Measurements from ENCODE around the gene MBOAT7. TPM values are rescaled to one million over a fixed set of nuclear protein-coding genes. Genes with fewer than 3 reads are reported as not detected.
A peak's percentile ranks its signal among the peaks of the same experiment; 100 is the strongest.

The MBOAT7 gene
- total and polyA plus RNA-seq, 8 donors = 18.8 to 47.2 (median 30.1) TPM

GRCh38 chr19:54152267-54152666 lies 37.1 kb downstream of the MBOAT7 start:
- FAIRE-seq = no peak
- H3K4me3 ChIP-seq = no peak overlapping the region
- H3K4me1 ChIP-seq = no peaks in the 10 kb centered on the region
- TF ChIP-seq, protein P1, sequence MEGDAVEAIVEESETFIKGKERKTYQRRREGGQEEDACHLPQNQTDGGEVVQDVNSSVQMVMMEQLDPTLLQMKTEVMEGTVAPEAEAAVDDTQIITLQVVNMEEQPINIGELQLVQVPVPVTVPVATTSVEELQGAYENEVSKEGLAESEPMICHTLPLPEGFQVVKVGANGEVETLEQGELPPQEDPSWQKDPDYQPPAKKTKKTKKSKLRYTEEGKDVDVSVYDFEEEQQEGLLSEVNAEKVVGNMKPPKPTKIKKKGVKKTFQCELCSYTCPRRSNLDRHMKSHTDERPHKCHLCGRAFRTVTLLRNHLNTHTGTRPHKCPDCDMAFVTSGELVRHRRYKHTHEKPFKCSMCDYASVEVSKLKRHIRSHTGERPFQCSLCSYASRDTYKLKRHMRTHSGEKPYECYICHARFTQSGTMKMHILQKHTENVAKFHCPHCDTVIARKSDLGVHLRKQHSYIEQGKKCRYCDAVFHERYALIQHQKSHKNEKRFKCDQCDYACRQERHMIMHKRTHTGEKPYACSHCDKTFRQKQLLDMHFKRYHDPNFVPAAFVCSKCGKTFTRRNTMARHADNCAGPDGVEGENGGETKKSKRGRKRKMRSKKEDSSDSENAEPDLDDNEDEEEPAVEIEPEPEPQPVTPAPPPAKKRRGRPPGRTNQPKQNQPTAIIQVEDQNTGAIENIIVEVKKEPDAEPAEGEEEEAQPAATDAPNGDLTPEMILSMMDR (IDR thresholded peaks at IDR 0.05) = no peak
- H3K27ac ChIP-seq = no peak overlapping the region
- no peaks in the 10 kb centered on the region for H3K27me3 ChIP-seq
- no peak for DNase-seq
- 87 to 90% methylated on average over 12 of the region's 12 CpGs for WGBS, 2 donors
- no peak for ATAC-seq
- H3K9me3 ChIP-seq = no peaks in the 10 kb centered on the region
- peaks cover 8 to 78% (median 49%) of the 10 kb centered on the region in 3 donors for H3K36me3 ChIP-seq
- intact Hi-C loops (cut with DNase I) = no loop called here

DNA sequence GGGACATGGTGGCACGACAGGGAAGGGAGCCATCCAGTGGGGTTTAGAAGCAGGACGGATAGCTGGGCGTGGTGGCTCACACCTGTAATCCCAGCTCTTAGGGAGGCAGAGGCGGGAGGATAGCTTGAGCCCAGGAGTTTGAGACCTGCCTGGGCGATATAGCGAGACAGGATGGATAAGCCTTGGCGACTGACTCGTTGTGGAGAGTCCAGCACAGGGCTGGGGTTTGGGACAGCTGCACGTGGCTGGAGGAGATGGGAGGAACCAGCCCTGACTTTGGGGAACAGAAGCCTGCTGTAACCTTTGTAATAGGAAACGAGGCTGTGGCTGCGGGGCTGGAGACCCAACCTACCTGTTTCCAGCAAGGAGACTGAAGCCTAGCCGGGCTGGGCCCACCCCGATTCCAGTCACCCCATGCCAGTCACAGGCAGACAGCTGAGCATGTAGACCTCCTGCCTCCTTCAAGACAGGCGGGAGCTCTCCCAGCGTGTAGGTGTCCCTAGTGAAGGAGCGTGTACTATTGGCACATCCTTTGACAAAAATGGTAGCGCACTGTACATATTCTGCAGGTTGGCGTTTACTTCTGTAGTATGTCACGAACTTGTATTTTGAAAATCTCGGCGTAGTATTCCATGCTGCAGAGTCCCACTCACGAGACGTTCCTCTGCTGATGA lies 37.9 kb downstream of the MBOAT7 start:
- FAIRE-seq (no peak), ATAC-seq (no peak), DNase-seq (no peak)
- WGBS, 2 donors = 83 to 86% methylated on average over 23 of the region's 23 CpGs
- Histone ChIP-seq H3K36me3 (peaks cover 7 to 78% (median 53%) of the 10 kb centered on the region in 3 donors), H3K9me3 (no peaks in the 10 kb centered on the region), H3K27me3 (no peaks in the 10 kb centered on the region), H3K4me3 (no peak overlapping the region), H3K27ac (no peak overlapping the region), H3K4me1 (no peaks in the 10 kb centered on the region)
- TF ChIP-seq, protein P1 (IDR thresholded peaks at IDR 0.05) = no peak
- intact Hi-C loops (cut with DNase I) = no loop called here

DNA sequence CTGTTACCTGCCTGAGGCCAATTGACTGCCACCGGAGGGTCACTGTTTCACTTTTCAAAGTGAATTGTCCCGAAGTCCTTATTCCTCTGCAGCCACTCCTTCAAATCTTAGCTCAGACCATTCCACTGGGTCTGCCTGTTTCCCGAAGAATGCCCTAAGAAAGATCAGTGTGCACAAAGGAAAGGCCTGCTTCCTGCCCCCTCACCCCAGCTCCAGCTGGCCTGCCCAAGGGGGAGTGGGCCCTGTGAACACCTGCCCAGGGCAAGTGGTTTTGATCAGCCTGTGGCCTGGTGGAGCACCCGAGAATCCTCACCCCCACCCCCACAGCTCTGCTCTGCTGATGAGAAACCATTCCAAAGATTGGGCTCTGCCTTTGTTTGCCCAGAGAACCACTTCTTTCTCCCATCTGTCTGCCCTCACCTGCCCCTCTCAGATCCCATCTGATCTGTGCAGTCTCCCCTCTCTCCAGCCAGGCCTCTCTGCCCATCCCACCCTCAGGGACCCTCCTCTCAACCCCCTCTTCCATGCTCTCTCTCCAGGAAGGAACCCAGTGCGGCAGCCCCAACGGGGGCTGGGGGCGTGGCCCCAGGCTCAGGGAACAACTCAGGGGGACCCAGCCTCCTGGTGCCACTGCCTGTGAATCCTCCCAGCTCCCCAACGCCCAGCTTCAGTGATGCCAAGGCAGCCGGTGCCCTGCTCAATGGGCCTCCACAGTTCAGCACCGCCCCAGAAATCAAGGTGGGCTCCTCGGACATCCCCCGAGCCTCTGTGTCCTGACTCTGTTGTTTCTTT lies 40.2 kb downstream of the MBOAT7 start:
- FAIRE-seq = no peak

DNA sequence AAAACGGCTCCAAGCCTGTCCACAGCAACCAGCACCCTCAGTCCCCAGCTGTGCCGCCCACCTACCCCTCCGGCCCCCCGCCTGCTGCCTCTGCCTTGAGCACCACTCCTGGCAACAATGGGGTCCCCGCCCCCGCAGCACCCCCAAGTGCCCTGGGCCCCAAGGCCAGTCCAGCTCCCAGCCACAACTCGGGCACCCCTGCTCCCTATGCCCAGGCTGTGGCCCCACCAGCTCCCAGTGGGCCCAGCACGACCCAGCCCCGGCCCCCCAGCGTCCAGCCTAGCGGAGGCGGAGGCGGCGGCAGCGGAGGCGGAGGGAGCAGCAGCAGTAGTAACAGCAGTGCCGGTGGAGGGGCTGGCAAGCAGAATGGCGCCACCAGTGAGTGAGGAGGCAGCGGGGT lies 41.2 kb downstream of the MBOAT7 start:
- Histone ChIP-seq H3K4me1 (no peaks in the 10 kb centered on the region), H3K9me3 (no peaks in the 10 kb centered on the region), H3K4me3 (no peak overlapping the region), H3K27me3 (no peaks in the 10 kb centered on the region), H3K27ac (no peak overlapping the region), H3K36me3 (peaks cover 9 to 78% (median 61%) of the 10 kb centered on the region in 3 donors)
- peak in 2 of 6 donors; percentile 54 to 84 for DNase-seq
- no peak for ATAC-seq
- no peak for FAIRE-seq
- intact Hi-C loops (cut with DNase I) = no loop called here
- 86 to 88% methylated on average over 11 to 19 of the region's 19 CpGs for WGBS, 2 donors
- TF ChIP-seq, protein P1 (IDR thresholded peaks at IDR 0.05) = no peak

More for the DNA sequence above, 40.2 kb downstream of the MBOAT7 start:
- DNase-seq = no peak
- Histone ChIP-seq H3K4me3 (no peak overlapping the region), H3K9me3 (no peaks in the 10 kb centered on the region), H3K36me3 (peaks cover 4 to 78% (median 63%) of the 10 kb centered on the region in 3 donors), H3K27me3 (no peaks in the 10 kb centered on the region), H3K27ac (no peak overlapping the region), H3K4me1 (no peaks in the 10 kb centered on the region)
- TF ChIP-seq, protein P1 (IDR thresholded peaks at IDR 0.05) = no peak
- intact Hi-C loops (cut with DNase I) = no loop called here
- WGBS, 2 donors = 83 to 89% methylated on average over 12 of the region's 12 CpGs
- ATAC-seq = no peak

All from pancreas (tissue), 10 donors.